Endothelial cell of umbilical vein (primary cell): ENCODE data around the gene CECR2. TPM values are rescaled to one million over a fixed set of nuclear protein-coding genes. Genes with fewer than 3 reads are reported as not detected.

Experiments
- BruUV-seq: library from RNA; stranded (reverse); fragments of 400-500 nt; replicated peaks from 2 replicates; lab custom pipeline; 2021; lab: Mats Ljungman, UMichigan
- CTCF ChIA-PET: fragments of 300-600, 350-600 bp; sonication (Branson Sonifier 250); formaldehyde crosslinking; loops from one replicate; lab custom pipeline; 2021; ENCODE audit warnings: antibody characterized with exemption, inconsistent platforms; lab: Charles Lee
- POLR2A ChIA-PET: fragments of 300-600, 350-600 bp; sonication (Branson Sonifier 250); formaldehyde crosslinking; loops from one replicate; lab custom pipeline; 2021; ENCODE audit warnings: antibody characterized with exemption, inconsistent platforms; lab: Charles Lee
- DNase-seq: peaks from one replicate; pipeline ENCODE4 v3.0.0-alpha.2; 2011; ENCODE audit warnings: low read depth, low spot score
- FAIRE-seq: peaks from 2 replicates; lab custom pipeline; 2011; peaks lifted over from hg19 to GRCh38; lab: Jason Lieb, UNC
- H2AFZ ChIP-seq: 2 replicates; pipeline ENCODE4 v1.6.0; 2012; ENCODE audit warnings: low read depth, low read length, control low read depth, inconsistent platforms
- H3K27ac ChIP-seq: 2 replicates; pipeline ENCODE4 v1.5.1; 2011; ENCODE audit warnings: low read depth, mild to moderate bottlenecking, control low read depth, low read length, moderate library complexity; ENCODE audit not compliant: insufficient read depth
- H3K27me3 ChIP-seq, 2 experiments: 2 replicates each; pipeline versions ENCODE4 v1.6.0 to v1.6.1; 2011; ENCODE audit warnings: low read length in 2 of 2, mixed read lengths in 1 of 2; ENCODE audit not compliant: control insufficient read depth in 2 of 2, insufficient read depth in 2 of 2
- H3K36me3 ChIP-seq, 2 experiments: 2 replicates in 1 of 2; 3 replicates in 1 of 2; pipeline ENCODE4 v1.5.1; 2011; ENCODE audit warnings: low read length in 2 of 2, mild to moderate bottlenecking in 1 of 2, moderate library complexity in 1 of 2; ENCODE audit not compliant: control insufficient read depth in 2 of 2, insufficient read depth in 2 of 2; ENCODE audit errors: extremely low read depth in 1 of 2
- H3K4me1 ChIP-seq: 3 replicates; pipeline ENCODE4 v1.5.1; 2011; ENCODE audit warnings: mild to moderate bottlenecking, low read length; ENCODE audit not compliant: control insufficient read depth, insufficient read depth; ENCODE audit errors: extremely low read depth
- H3K4me2 ChIP-seq: 2 replicates; pipeline ENCODE4 v1.6.1; 2011; ENCODE audit warnings: low read length, control low read depth, mixed read lengths; ENCODE audit not compliant: insufficient read depth
- H3K4me3 ChIP-seq, 3 experiments: fragments of 200-600 bp in 1 of 3; sonication (generic), shearing (Covaris generic) in 1 of 3; replicated peaks in 1 of 3; 2 replicates each; pipeline ENCODE4 v1.5.1; 2011 to 2016; ENCODE audit warnings: control low read depth in 3 of 3, low read length in 3 of 3, mild to moderate bottlenecking in 2 of 3, inconsistent platforms in 1 of 3, low read depth in 1 of 3, moderate library complexity in 1 of 3; ENCODE audit not compliant: insufficient read depth in 1 of 3
- H3K79me2 ChIP-seq: 2 replicates; pipeline ENCODE4 v1.6.0; 2012; ENCODE audit warnings: low read length, inconsistent platforms; ENCODE audit not compliant: control insufficient read depth, insufficient read depth
- H3K9ac ChIP-seq: replicated peaks from 2 replicates; pipeline ENCODE3; 2011; ENCODE audit warnings: low read length, control low read depth; ENCODE audit not compliant: insufficient read depth; ENCODE audit errors: extremely low read depth
- H3K9me1 ChIP-seq: replicated peaks from 3 replicates; pipeline ENCODE4 v1.6.0; 2011; ENCODE audit warnings: mild to moderate bottlenecking, low read length; ENCODE audit not compliant: control insufficient read depth, insufficient read depth; ENCODE audit errors: extremely low read depth
- H3K9me3 ChIP-seq: replicated peaks from 2 replicates; pipeline ENCODE4 v1.5.1; 2012; ENCODE audit warnings: low read length, inconsistent platforms; ENCODE audit not compliant: control insufficient read depth, insufficient read depth
- H4K20me1 ChIP-seq: replicated peaks from 2 replicates; pipeline ENCODE3; 2011; ENCODE audit warnings: mild to moderate bottlenecking, low read length; ENCODE audit not compliant: control insufficient read depth, insufficient read depth; ENCODE audit errors: extremely low read depth
- CTCF ChIP-seq, 2 donors: IDR thresholded peaks; 1 replicate in 1 of 2; 2 replicates in 1 of 2; pipeline ENCODE4 v1.5.1; 2011; ENCODE audit warnings: low read length in 2 of 2, mild to moderate bottlenecking in 2 of 2, moderate library complexity in 2 of 2, control low read depth in 1 of 2, inconsistent platforms in 1 of 2, low read depth in 1 of 2; ENCODE audit not compliant: insufficient read depth in 1 of 2; ENCODE audit errors: extremely low read depth in 1 of 2
- FOS ChIP-seq: IDR thresholded peaks from 2 replicates; pipeline ENCODE4 v1.6.1; 2011; ENCODE audit warnings: mild to moderate bottlenecking, low read length, moderate library complexity, borderline replicate concordance; ENCODE audit not compliant: insufficient read depth
- JUN ChIP-seq: IDR thresholded peaks from 2 replicates; pipeline ENCODE4 v1.6.1; 2011; ENCODE audit warnings: borderline replicate concordance, low read depth; ENCODE audit not compliant: insufficient read length, insufficient read depth
- MAX ChIP-seq: IDR thresholded peaks from 2 replicates; pipeline ENCODE4 v1.6.1; 2011; ENCODE audit not compliant: insufficient read depth, insufficient read length
- MYC ChIP-seq: IDR thresholded peaks from one replicate; pipeline ENCODE4 v1.6.1; 2011; ENCODE audit warnings: mild to moderate bottlenecking, low read depth, low read length
- POLR2A ChIP-seq: IDR thresholded peaks from 2 replicates; pipeline ENCODE4 v1.6.1; 2012; ENCODE audit warnings: low read depth, mild to moderate bottlenecking, control low read depth, low read length
- dilution Hi-C: fragments of 300-500 bp; cut with MboI; formaldehyde crosslinking; loops from one replicate; pipeline ENCODE4 v1.15.0; 2019; ENCODE audit warnings: low sequenced_read_pairs; ENCODE audit not compliant: extremely low pct_ligation_motif_present
- intact Hi-C: fragments of 100-400 bp; cut with micrococcal nuclease; formaldehyde crosslinking; loops from one replicate; pipeline ENCODE4 v1.10.0; 2022
- polyA plus RNA-seq, 4 experiments: library from polyadenylated mRNA; depleted of rRNA in 3 of 4; stranded (reverse) in 3 of 4; unstranded in 1 of 4; fragments of >200 nt; gene quantifications; 2 replicates each; pipeline versions ENCODE4 v1.2.1 to v1.2.3, GENCODE V29; 2011 to 2012; ENCODE audit warnings: missing spikeins in 1 of 4
- total RNA-seq: library from RNA; stranded (reverse); gene quantifications from 2 replicates; pipeline ENCODE4 v1.2.3, GENCODE V29; 2021

CECR2 gene
- total and polyA plus RNA-seq, 2 donors (not counting 3 experiments of a cell fraction or from before 2014, with no cell fraction given) = 0.01 TPM; not detected in 1

GRCh38 chr22:17471886-17472535 is 102.8 kb downstream of the CECR2 start:
- Histone ChIP-seq H3K36me3 (no peaks in the 10 kb centered on the region), H3K27me3 (peaks cover 12 to 14% of the 10 kb centered on the region in 2 experiments), H4K20me1 (no peaks in the 10 kb centered on the region), H3K4me3 (no peak overlapping the region), H3K9me1 (no peaks in the 10 kb centered on the region), H2AFZ (no peak overlapping the region), H3K9ac (no peak overlapping the region), H3K9me3 (no peaks in the 10 kb centered on the region), H3K79me2 (no peaks in the 10 kb centered on the region), H3K4me2 (no peak overlapping the region), H3K4me1 (no peaks in the 10 kb centered on the region), H3K27ac (no peak overlapping the region)
- BruUV-seq = no TSS peak
- TF ChIP-seq MYC = no peak
- TF ChIP-seq MAX = no peak
- TF ChIP-seq JUN = no peak
- TF ChIP-seq FOS = no peak
- FAIRE-seq = no peak
- dilution Hi-C loops (no loop called here), intact Hi-C loops (no loop called here)
- no peak for DNase-seq
- POLR2A ChIA-PET = no interaction called here
- CTCF ChIA-PET = no interaction called here

- Histone ChIP-seq H3K36me3 (no peaks in the 10 kb centered on the region), H3K27ac (no peak overlapping the region), H3K79me2 (no peaks in the 10 kb centered on the region), H3K9me3 (no peaks in the 10 kb centered on the region), H3K4me2 (no peak overlapping the region), H3K9me1 (no peaks in the 10 kb centered on the region), H3K4me1 (no peaks in the 10 kb centered on the region), H3K9ac (no peak overlapping the region), H4K20me1 (no peaks in the 10 kb centered on the region), H3K4me3 (no peak overlapping the region), H2AFZ (no peak overlapping the region), H3K27me3 (peaks cover 14 to 19% of the 10 kb centered on the region in 2 experiments)
- DNase-seq (no peak), FAIRE-seq (no peak)
- intact Hi-C loops (no loop called here), dilution Hi-C loops (no loop called here)
- no TSS peak for BruUV-seq
- ChIA-PET POLR2A (no interaction called here), CTCF (no interaction called here)
- TF ChIP-seq POLR2A (no peak), MAX (no peak), JUN (no peak), CTCF (IDR thresholded peaks at IDR 0.05; ENCODE audit: extremely low read depth in 1 of 2, insufficient read depth in 1 of 2, low read depth in 1 of 2, low read length in 2 of 2) (no peak)
Observed at GRCh38 chr22:17472932-17473331, 103.7 kb downstream of the CECR2 start.
